ENCODE measurements around the gene FOXN3.

FOXN3 gene

DNA sequence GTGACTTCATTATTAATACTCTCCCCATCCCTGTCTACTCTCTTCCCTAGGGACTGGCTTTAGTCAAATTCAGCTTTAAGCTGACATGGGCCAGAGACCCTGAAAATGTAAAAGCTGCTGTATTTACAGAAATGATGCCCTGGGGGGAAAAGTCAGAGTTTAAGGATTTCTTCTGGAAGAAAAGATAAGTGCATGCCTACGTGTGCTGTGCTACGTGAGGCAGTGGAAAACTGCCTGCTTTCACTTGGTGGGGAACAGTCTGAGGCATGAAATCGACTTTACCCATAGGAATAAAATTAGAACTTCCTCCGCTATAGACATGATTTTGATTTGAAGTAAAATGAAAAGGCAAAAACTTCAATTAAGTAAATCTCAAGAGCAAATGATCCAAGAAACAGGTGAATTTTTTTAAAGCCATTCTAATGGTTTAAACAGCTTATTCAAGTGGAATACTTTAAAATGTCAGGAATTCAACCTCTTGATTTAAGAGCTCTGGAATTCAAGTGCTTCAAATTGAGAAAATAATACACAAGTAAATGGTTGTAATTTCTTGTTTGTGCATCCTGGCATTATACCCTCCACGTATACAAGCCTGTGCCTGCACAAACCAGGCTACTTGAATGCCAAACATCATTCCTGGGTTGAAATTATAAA is 168.5 kb downstream of the FOXN3 start:
- no peak for DNase-seq

DNA sequence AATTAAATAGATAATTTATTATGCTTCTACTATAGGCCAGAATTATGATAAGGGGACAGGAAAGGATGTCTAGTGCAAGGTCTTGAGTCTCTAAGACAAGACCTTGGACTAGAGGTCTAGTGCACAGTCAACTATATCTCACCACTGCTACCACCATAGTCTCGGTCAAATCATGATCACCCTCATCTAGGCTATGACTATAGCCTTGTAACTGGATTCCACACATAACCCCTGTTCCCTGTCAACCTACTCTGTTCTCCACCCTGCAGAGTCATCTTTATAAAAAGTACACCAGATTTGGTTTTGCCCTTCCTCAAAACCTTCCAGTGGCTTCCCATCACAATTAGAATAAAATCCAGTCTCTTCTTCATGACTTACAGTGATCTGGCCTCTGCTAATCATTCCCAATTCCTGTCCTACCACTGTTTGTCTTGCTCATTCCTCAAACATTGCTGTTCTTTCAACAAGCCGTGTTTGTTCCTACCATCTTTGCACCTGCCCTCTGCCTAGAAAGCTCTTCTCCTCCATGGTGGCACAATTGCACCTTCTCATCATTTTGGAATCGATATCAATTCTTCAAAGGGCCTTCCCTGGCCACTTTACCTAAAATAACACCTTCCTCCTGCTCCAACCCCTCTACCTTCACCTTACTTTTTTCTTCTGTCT is 169.4 kb downstream of the FOXN3 start:
- no peak for DNase-seq

DNA sequence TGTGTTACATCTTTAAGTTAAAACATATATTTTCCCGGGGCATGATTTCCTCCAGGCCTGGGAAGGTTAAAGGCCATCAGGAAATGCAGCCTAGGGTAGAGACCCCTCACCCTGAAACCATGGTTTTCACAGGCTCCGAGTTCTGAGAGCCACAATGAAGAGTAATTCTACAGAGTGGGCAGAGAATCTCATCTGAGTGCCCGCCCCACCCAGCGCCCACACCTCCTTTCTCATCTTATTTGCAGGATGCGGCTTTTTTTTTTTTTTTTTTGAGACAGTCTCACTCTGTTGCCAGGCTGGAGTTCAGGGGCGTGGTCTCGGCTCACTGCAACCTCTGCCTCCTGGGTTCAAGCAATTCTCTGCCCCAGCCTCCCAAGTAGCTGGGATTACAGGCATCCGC is 170.7 kb downstream of the FOXN3 start:
- no peak for DNase-seq

DNA sequence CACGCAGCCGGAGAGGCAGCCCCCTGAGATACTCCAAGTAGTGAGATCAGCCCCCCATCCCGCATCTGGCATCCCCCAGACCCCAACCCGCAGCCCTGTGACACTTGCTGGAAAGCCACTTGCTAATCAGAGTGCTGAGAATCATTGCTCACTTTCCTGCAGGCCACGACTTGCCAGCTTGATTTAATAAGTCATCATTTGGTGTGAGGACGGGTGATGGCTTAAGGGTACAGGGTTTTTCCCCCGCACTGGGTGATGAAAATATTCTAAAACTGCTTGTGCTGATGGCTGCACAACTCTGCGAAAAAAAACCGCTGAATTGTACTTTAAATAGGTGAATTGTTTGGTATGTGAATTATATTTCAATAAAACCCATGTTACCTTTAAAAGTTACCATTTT is 171.2 kb downstream of the FOXN3 start:
- DNase-seq: no peak

DNA sequence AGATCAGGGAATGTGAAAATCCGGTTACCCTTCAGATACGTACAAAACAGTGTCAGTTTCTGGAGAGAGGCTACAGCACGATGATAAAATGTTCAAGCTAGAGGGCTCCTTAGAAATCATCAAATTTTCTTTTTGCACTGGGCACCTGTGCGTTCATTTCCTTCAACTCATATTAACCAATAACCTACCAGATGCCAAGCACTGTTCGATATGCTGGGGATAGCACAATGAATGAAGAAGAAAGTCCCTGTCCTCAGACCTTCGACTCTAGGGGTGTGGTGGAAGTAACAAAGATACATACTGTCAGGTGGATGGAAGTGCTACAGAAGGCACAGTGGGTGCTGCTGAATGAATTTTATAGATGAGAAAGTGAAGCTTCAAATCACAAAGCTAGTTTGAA is 172.3 kb downstream of the FOXN3 start:
- no peak for DNase-seq

DNA sequence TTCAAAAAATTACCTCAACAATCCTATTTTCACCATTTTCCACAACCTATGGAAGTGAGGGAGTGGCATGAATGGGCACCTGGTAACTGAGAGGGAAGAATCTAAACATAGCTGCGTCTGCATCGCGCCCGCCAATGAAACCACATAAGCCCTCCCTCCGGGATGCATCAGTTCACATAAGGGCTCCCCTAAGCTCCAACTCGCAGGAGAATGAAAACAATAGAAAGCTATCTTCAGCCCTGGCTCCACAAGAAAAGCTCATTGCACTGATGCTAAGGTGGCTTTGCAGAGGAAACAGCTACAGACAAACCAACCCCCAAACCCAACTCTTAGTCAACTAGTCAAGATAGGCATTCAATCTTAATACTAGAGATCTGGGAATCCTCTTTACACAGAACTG is 173.3 kb downstream of the FOXN3 start:
- no peak for DNase-seq

DNA sequence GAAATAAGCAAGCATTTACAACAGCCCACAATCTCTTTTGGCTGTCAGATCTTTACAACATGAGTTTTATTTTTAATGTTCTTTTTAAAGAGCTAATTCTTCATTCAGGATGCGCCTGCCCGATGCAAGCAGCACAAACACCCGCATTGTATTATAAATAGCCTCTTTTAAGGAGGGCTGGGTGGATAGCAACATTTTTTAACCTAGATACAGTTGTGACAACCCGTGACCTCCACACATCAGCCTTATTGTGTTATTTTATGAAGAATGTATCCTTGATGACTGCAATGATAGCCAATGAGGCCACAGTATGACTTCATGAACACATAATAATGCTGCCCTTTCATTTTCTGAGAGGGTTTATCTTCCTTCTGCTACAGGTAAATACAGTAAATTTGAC is 173.7 kb downstream of the FOXN3 start:
- no peak for DNase-seq

DNA sequence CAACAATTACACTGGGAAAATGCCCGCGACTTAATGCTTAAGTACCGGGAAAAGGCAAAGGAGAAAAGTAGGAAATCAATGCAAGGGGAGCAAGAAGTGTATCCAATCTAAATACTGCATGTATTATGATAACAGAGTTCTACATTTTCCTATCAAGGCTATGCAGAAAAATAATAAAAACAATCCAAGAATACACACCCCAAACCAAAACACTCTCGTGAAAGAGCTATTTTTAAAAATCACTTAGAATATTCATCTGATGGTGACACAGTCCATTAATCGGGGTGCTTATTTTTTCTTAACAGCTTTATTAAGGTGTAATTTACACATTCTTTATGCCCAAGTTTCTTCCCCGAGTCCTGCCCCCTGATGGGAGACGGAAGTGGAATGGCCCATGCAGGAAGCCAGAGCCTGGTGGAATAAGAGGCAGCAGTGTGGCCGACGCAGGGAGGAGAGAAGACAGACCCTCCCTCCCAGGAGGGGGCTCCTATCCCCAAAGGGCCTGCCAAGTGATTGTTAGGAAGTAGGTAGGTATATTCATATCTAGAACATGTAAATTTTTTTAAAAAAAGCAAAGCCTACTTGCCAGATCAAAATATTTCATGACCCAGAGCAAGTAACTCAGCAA is 174.3 kb downstream of the FOXN3 start:
- no peak for DNase-seq

DNA sequence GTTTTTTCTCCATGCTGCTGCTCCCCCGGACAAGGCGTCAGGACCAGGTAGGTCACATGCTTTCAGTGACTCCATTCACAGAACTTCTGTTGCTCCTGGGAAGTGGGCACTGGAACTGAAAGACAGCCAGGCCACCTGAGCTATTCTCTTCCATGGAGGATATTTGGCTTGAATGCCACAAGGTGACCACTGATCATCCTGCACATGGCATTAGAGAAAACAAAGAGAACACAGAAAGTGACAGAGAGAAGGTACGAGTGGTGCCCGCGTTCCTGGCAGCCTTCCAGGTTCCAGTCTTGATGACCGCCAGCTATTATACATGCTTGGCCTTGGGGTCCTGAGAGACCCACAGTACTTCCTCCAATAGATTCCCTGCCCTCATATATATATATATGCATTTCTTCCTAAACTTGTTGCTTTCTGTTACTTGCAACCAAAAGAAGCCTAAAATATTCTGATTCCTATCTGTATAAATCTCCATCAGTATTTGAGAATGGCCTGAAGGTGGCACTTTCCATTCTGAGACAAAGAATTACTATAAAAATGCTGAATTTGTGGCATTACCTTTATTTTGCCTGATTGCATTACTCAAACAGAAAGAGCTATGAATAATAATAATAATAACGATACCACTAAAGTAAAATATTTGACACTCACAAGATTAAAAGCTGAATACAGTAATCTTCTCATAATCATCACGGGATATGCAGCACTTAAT is 174.9 kb downstream of the FOXN3 start:
- DNase-seq: no peak

DNA sequence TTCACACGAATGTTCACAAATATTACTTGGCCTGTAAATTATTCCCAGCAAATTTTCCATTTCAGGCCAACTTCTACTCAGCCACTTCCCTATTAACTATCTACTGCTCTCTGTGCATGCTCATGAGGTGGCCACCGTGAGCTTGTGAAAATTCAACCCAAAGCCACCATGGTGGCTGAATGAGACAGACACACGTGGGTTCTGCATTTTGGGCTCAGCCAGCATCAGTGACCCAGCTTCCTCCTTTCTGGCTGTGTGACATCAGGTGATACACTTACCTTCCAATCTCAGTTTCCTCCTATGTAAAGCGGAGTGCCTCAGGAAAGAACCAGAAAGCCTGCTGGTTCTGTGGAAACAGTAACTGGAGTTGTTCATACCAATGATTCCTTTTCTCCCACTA is 175.8 kb downstream of the FOXN3 start:
- no peak for DNase-seq

DNA sequence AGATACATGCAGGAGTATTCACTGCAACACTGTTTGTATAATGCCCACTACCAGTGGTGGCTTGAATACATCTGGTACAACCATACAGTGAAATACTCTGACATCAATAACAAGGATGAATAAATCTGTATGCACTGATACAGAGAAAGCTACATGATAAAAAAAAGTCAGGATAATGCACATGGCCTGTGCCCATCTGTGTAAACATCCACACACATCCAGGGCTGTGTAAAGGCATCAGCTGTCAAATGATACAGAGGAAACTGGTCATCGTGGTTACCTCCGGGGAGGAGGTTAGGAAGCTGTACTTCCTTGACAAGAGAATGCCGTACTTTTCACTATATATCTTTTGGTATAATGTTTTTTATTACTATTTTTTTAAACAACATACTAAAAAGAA is 176.6 kb downstream of the FOXN3 start:
- no peak for DNase-seq

DNA sequence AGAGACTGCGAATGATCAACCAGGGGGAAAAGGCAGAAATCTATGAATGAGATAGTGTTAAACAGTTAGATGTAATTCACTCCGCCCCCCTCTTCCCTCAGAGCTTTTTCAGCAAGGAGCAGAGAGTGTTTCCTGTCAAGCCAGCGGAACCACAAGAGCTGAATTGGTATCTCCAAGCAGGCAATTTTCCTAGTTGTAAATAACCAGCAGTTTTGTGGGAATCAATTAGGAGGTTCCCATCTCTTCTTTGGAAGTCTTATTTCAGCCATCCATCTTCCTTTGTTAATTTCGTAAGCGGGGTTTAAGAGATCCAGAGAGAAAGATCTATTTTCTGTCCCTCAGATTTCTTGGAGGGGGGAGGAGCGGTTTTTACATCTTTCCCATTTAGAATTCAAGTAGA is 178.0 kb downstream of the FOXN3 start:
- DNase-seq: no peak

DNA sequence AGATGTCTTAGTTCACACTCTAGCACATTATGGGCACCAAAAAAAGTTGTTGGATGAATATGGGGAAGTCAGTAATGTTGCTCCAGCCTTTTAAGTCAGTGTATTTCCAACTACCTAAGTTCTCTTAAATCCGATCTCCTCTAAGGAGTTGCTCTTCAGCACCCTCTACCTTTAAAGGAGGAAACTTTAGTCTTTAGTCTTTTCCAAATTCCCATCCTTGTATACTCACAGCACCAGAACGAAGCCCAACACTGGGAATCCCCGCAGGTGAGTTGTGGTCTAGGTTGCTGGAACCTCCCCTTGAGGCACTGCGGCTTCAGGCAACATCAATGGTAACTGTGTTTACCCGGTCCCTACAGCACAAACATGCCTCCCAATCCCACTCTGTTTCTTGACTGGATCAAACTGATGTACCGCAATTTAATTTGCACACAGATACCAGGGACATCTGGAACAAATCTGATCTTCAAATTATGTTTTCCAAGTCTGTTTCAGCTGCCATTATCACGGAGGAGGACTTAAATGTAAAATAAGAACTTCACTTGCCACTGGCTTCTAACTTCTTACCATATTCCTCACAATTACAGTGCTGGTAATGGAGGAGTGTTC is 179.0 kb downstream of the FOXN3 start:
- DNase-seq: no peak

DNA sequence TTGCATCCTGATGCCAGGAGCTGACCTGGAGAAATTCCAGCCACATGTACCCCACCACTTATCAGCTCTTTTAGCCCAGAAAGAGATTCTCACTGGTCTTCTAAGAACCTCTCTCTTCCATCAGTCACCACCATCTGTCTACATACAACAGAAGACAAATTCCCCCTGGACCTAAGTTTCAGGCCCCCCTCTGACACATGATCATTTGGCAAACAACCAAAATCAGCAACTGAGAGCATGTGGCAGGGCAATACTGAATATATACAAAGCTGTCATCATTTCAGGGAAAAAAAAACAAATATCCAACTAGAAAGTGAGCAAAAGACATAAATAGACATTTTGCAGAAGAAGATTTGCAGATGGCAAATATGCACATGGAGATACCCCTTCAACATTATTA is 180.2 kb downstream of the FOXN3 start:
- no peak for DNase-seq

DNA sequence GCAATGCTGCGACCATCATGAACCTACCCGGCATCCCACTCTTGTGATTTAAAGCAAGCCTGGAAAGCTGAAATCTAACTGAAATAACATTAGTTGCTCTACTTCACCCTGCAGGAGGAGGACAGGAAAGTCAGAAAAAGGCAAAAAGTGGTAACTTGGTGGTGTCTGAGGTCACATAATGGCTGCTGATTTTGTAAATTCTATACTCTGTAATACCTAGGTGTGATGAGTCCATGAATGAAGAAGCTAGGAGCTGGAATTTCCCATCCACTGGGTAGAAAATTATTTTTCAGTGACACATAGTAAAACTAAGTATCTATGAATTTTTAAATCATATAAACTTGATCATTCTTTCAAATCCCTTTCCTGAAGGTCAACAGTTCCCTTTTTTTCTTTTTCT is 183.8 kb downstream of the FOXN3 start:
- DNase-seq: no peak

DNA sequence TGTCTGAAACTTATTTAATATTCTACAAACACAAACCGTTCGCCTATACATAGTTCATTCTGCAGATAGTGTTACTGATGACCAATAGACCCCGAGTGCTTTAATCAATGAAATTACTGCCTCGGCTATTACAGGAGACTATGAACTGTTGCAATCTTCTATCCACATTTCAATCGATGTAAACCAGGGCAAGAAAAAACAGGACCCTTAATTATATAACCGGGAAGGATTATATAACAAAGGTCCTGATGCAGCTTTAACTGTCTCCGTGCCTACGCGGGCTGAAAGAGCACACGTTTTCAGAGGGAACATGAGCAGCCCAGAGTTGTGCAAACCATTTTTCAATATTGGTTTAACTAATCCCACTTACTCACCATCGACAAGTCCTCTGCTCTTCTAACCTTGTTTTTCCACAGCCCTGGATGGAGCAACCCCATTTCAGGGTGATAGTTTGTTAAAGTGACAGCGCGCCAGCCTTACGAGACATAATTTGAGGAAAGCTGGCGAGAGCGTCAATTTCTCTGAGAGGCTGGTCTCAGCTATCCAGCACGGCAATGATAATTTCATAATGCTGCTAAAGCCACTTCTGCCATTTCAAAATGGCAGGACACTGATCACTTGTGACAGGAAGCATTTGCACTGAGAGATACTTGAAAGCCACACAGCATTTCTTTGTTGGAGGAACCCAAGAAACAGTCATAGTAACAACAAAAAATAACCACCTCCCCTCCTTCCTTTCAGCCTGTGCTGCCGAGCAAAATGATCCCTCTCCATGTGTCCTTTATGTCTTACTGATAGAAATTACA is 184.6 kb downstream of the FOXN3 start:
- DNase-seq: no peak

DNA sequence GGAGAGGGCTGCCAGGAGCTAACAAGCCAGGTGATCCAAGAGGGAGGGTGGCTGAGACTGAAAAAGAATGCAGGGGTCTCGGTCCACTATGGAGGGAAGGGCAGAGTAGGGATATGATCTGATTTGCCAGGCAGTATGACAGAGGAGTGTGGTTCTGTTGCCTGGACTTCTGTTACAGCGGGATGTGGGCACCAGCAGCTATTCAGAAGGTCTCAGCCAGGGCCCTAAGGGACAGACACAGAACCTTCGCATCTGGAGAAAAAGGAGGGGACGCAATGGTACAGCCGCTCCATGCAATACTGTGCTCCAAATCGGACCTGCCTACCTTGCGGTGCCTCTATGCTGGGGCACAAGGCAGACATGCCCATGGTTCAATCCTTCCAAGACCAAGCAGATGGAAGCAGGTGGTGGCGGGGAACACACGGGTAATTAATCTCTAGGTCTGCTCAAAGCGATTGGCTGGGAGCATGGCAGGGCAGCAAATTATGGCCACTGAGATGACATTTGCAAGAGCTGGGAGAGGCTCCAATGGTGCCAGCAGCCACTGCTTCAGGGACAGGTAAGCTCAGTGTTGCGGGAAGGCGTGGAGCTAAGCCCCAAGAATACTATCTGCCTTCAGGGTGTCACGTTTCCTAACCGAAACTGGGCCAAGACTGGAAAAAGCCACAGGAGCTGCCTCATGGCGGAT is 185.5 kb downstream of the FOXN3 start:
- no peak for DNase-seq

DNA sequence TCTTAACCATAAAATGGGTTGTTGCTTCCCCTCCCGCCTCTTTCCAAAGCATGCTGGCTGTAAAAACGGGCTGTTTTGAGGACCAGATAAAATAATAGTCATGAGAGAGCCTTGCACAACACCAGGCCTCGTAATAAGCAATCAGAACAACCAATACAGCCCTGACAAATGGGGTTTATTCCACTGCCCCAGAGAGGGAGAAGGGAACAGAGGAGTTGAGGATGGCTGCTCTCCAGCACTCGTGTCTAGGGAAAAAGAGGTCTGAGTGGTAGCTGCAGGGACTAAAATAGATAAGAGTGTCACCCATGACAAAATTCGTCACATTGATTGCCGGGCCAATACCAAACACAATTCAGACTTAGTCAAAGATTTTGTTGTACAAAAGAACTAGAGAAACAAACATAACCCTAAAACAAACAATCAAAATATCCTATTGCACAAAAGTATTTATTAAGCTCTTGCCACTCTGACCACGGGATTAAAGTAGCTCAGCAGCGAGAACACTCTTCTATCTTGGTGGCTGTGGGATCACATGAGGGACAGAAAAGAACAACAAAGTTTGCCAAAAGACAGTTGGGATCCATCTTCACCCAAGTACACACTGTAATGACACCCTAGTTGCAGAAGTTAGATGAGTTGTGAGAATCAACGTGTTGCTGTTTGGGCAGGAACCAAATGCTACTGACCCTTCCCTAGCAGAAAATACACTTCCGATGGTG is 188.0 kb downstream of the FOXN3 start:
- DNase-seq: no peak

DNA sequence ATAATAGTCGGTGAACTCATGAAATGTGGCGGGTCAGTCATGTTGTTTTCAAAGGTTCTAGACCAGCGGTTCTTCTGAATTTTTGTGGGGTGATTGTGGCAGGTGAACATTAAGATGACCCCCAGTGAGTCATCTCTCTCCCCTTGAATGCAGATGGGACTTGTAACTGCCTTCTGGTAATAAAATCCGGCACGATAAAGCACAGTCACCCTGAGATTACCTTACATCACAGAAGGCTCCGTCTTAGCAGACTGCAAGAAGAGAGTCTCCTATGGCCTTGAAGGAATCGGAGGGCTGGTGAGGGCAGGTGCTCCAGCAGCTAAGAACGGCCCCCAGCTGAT is 189.6 kb downstream of the FOXN3 start:
- DNase-seq: no peak

DNA sequence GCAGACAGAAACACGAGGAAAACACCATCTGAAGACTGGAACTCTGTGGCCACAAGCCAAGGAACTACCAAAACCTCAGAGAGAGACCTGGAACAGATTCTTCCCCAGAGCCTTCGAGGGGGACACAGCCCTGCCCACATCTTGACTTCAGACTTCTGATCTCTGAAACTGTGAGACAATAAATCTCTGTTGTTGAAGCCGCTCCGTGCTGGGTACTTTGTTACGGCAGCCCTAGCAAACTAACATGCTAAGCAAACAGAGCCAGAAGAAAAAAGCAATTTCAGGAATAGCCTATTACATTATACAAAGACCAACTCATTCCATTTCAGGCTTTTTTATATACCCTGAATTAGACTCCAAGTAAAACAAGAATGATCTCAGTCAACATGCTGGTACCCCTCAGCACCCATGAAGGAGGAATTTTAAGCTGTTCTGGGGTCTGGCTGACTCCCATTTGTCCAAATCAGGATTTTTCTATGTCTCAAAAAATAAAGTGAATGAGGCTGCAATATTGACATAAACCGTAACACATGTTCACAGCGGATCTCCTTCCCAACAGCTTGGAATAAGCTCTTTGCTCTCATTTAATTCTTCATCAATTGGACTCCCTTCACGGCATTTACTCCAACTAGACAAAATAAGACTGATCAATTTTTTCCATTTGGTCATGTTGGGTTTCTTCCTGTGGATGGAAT is 190.1 kb downstream of the FOXN3 start:
- DNase-seq: no peak

DNA sequence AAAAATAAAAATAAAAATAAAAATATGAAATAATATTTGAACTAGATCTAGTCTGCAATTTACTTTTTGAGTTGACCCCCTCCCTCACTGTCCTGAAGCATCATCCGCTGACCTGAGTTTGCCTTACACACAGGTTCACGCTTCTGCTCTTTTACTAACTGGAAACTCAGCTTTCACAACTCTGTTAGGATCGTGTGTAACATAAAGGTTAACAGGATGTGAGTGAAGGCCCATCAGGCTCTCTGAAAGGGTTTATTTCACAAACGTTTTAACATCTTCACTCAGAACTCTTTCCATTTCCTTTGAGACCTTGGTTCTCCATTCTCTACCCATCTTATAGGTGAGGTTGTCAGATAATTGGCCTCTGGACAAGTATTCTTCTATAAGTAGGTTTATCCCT is 191.4 kb downstream of the FOXN3 start:
- DNase-seq: no peak
